H9 (cell line): ENCODE measurements around the gene PDHX. TPM values are rescaled to one million over a fixed set of nuclear protein-coding genes. Genes with fewer than 3 reads are reported as not detected.

Source experiments
- DNase-seq: peaks from one replicate; pipeline ENCODE4 v3.0.0-alpha.2; 2017
- H2AFZ ChIP-seq: one replicate; pipeline ENCODE4 v1.6.1; 2013; ENCODE audit warnings: mild to moderate bottlenecking, low read length, control low read depth, moderate library complexity
- H2AK5ac ChIP-seq: 2 replicates; pipeline ENCODE4 v1.6.1; 2013; ENCODE audit warnings: low read length, control low read depth, mixed read lengths; ENCODE audit not compliant: insufficient read length
- H2BK120ac ChIP-seq: one replicate; pipeline ENCODE4 v1.6.1; 2013; ENCODE audit warnings: low read depth, mild to moderate bottlenecking, low read length, control low read depth, inconsistent platforms; ENCODE audit not compliant: poor library complexity, severe bottlenecking
- H2BK12ac ChIP-seq: 2 replicates; pipeline ENCODE4 v1.6.1; 2013; ENCODE audit warnings: low read length, control low read depth, mixed read lengths, low read depth; ENCODE audit not compliant: insufficient read length
- H2BK15ac ChIP-seq: 2 replicates; pipeline ENCODE4 v1.6.1; 2013; ENCODE audit warnings: low read depth, low read length, control low read depth
- H2BK20ac ChIP-seq: one replicate; pipeline ENCODE4 v1.6.1; 2013; ENCODE audit warnings: low read depth, mild to moderate bottlenecking, low read length, control low read depth, inconsistent platforms; ENCODE audit not compliant: poor library complexity, severe bottlenecking
- H2BK5ac ChIP-seq: 2 replicates; pipeline ENCODE4 v1.6.1; 2013; ENCODE audit warnings: low read length, control low read depth, mixed read lengths; ENCODE audit not compliant: insufficient read length
- H3K14ac ChIP-seq: 2 replicates; pipeline ENCODE4 v1.6.1; 2013; ENCODE audit warnings: low read length, control low read depth; ENCODE audit not compliant: insufficient read depth
- H3K18ac ChIP-seq: 2 replicates; pipeline ENCODE4 v1.6.1; 2013; ENCODE audit warnings: low read depth, mild to moderate bottlenecking, mixed read lengths, low read length, control low read depth; ENCODE audit not compliant: insufficient read length
- H3K23ac ChIP-seq: 2 replicates; pipeline ENCODE4 v1.6.1; 2013; ENCODE audit warnings: low read length, control low read depth, mixed read lengths, low read depth; ENCODE audit not compliant: insufficient read length
- H3K23me2 ChIP-seq: 2 replicates; pipeline ENCODE4 v1.6.1; 2013; ENCODE audit warnings: low read depth, mild to moderate bottlenecking, mixed read lengths, low read length, control low read depth; ENCODE audit not compliant: insufficient read length, poor library complexity, severe bottlenecking
- H3K27ac ChIP-seq: 2 replicates; pipeline ENCODE4 v1.5.1; 2013; ENCODE audit warnings: low read length, control low read depth, mixed read lengths, low read depth; ENCODE audit not compliant: insufficient read length
- H3K27me3 ChIP-seq: 2 replicates; pipeline ENCODE4 v1.6.1; 2013; ENCODE audit warnings: low read length, control low read depth, inconsistent platforms; ENCODE audit not compliant: insufficient read depth
- H3K4ac ChIP-seq: 2 replicates; pipeline ENCODE4 v1.6.1; 2013; ENCODE audit warnings: low read depth, mild to moderate bottlenecking, control low read depth, inconsistent platforms, low read length, moderate library complexity
- H3K4me1 ChIP-seq: 2 replicates; pipeline ENCODE4 v1.6.1; 2013; ENCODE audit warnings: low read length, control low read depth, inconsistent platforms; ENCODE audit not compliant: insufficient read depth
- H3K4me2 ChIP-seq: 2 replicates; pipeline ENCODE4 v1.6.1; 2013; ENCODE audit warnings: low read length, control low read depth, mixed read lengths; ENCODE audit not compliant: insufficient read length, insufficient read depth
- H3K56ac ChIP-seq: 2 replicates; pipeline ENCODE4 v1.6.1; 2013; ENCODE audit warnings: low read depth, mild to moderate bottlenecking, mixed read lengths, low read length, control low read depth; ENCODE audit not compliant: insufficient read length
- H3K79me1 ChIP-seq: 2 replicates; pipeline ENCODE4 v1.6.1; 2013; ENCODE audit warnings: low read depth, mild to moderate bottlenecking, moderate library complexity, low read length, control low read depth, inconsistent platforms; ENCODE audit not compliant: insufficient read depth, poor library complexity, severe bottlenecking
- H3K79me2 ChIP-seq: 2 replicates; pipeline ENCODE4 v1.6.1; 2013; ENCODE audit warnings: low read length, control low read depth, inconsistent platforms; ENCODE audit not compliant: insufficient read depth
- H3K9ac ChIP-seq: 2 replicates; pipeline ENCODE4 v1.6.1; 2013; ENCODE audit warnings: low read length, control low read depth, mixed read lengths; ENCODE audit not compliant: insufficient read length; ENCODE audit errors: extremely low read depth
- H3K9me3 ChIP-seq: one replicate; pipeline ENCODE4 v1.6.1; 2013; ENCODE audit warnings: low read depth, low read length, inconsistent platforms; ENCODE audit not compliant: control insufficient read depth
- H3T11ph ChIP-seq: one replicate; pipeline ENCODE4 v1.6.1; 2013; ENCODE audit warnings: mild to moderate bottlenecking, low read length, control low read depth, inconsistent platforms
- H4K20me1 ChIP-seq: one replicate; pipeline ENCODE4 v1.6.1; 2013; ENCODE audit not compliant: control insufficient read depth, insufficient read length, insufficient read depth
- H4K5ac ChIP-seq: 2 replicates; pipeline ENCODE4 v1.6.1; 2013; ENCODE audit warnings: low read depth, mild to moderate bottlenecking, mixed read lengths, low read length, control low read depth; ENCODE audit not compliant: insufficient read length
- H4K8ac ChIP-seq: replicated peaks from 2 replicates; pipeline ENCODE4 v1.6.1; 2013; ENCODE audit warnings: low read length, control low read depth, mixed read lengths, low read depth; ENCODE audit not compliant: insufficient read length
- H4K91ac ChIP-seq: 2 replicates; pipeline ENCODE4 v1.6.1; 2013; ENCODE audit warnings: low read depth, mild to moderate bottlenecking, moderate library complexity, mixed read lengths, low read length, control low read depth; ENCODE audit not compliant: insufficient read length
- H3K27ac Mint-ChIP-seq, 3 experiments: 2 replicates in 2 of 3; 3 replicates in 1 of 3; pipeline ENCODE4 v1.8.0; 2020 to 2021; ENCODE audit warnings: mixed read lengths in 3 of 3, mild to moderate bottlenecking in 1 of 3, moderate library complexity in 1 of 3
- H3K27me3 Mint-ChIP-seq: 2 replicates; pipeline ENCODE4 v1.8.0; 2021; ENCODE audit warnings: low read depth, mild to moderate bottlenecking, moderate library complexity, mixed read lengths
- H3K36me3 Mint-ChIP-seq, 3 experiments: 2 replicates in 2 of 3; 3 replicates in 1 of 3; pipeline ENCODE4 v1.8.0; 2020 to 2021; ENCODE audit warnings: low read depth in 3 of 3, mixed read lengths in 3 of 3; ENCODE audit not compliant: insufficient read depth in 1 of 3
- H3K4me1 Mint-ChIP-seq, 2 experiments: 2 replicates each; pipeline ENCODE4 v1.8.0; 2020; ENCODE audit warnings: mixed read lengths in 2 of 2
- H3K4me3 Mint-ChIP-seq, 2 experiments: 2 replicates in 1 of 2; 3 replicates in 1 of 2; pipeline ENCODE4 v1.8.0; 2020 to 2021; ENCODE audit warnings: mild to moderate bottlenecking in 2 of 2, mixed read lengths in 2 of 2, moderate library complexity in 1 of 2
- H3K9me3 Mint-ChIP-seq, 2 experiments: 2 replicates in 1 of 2; 3 replicates in 1 of 2; pipeline ENCODE4 v1.8.0; 2020; ENCODE audit warnings: mild to moderate bottlenecking in 2 of 2, mixed read lengths in 2 of 2, moderate library complexity in 1 of 2
- CTCF ChIP-seq: fragments of 200-600 bp; sonication (generic); conservative IDR thresholded peaks from 3 replicates; pipeline ENCODE4 v1.8.0; 2021; ENCODE audit warnings: antibody characterized with exemption, mild to moderate bottlenecking
- WGBS: extraction: QIAGEN DNeasy Blood & Tissue Kit; methylation state at CpG from one replicate; pipeline ENCODE4 v1.1.7; 2013; ENCODE audit warnings: missing lambda C conversion rate, low lambda C conversion rate, mixed read lengths; ENCODE audit not compliant: insufficient read length; ENCODE audit errors: extremely low coverage; 5-methylcytosine and 5-hydroxymethylcytosine counted together
- total RNA-seq: library from RNA; stranded (reverse); gene quantifications from 2 replicates; pipeline ENCODE4 v1.2.1, GENCODE V29; 2021

The PDHX gene
- total RNA-seq, 1 experiment from 2014 or later: 40.1 TPM

GRCh38 chr11:34897171-34897870 lies 19.1 kb upstream of the PDHX start:
- H3K4me1 Mint-ChIP-seq: no peaks in the 10 kb centered on the region
- Histone ChIP-seq H4K5ac (no peak overlapping the region), H3K23me2 (no peaks in the 10 kb centered on the region), H2BK20ac (no peak overlapping the region), H3K27me3 (no peaks in the 10 kb centered on the region), H3K4ac (no peak overlapping the region), H3K18ac (no peak overlapping the region), H3K79me2 (no peaks in the 10 kb centered on the region; the same call in 1 of the 2 replicates), H3K4me2 (no peak overlapping the region), H3K9me3 (peaks cover 44% of the 10 kb centered on the region), H4K91ac (no peak overlapping the region), H3T11ph (no peak overlapping the region), H3K14ac (no peak overlapping the region), H2BK12ac (no peak overlapping the region), H3K79me1 (peaks cover 6% of the 10 kb centered on the region), H2BK15ac (no peak overlapping the region), H3K9ac (no peak overlapping the region), H4K8ac (no peak overlapping the region), H2BK5ac (no peak overlapping the region), H3K23ac (no peak overlapping the region), H2AFZ (no peak overlapping the region), H4K20me1 (no peaks in the 10 kb centered on the region), H3K4me1 (no peaks in the 10 kb centered on the region), H3K27ac (no peak overlapping the region), H2AK5ac (no peak overlapping the region), H2BK120ac (no peak overlapping the region), H3K56ac (no peak overlapping the region)
- no peaks in the 10 kb centered on the region for H3K27me3 Mint-ChIP-seq
- H3K27ac Mint-ChIP-seq: no peak overlapping the region
- DNase-seq: no peak
- H3K4me3 Mint-ChIP-seq: no peak overlapping the region
- peaks cover 36 to 55% (median 52%) of the 10 kb centered on the region in 3 experiments for H3K36me3 Mint-ChIP-seq
- TF ChIP-seq CTCF: no peak
- no CpG with 5 or more reads among the region's 3 CpGs for WGBS
- peaks cover 48 to 54% of the 10 kb centered on the region in 2 experiments for H3K9me3 Mint-ChIP-seq
